Measurements from ENCODE around the gene TTLL5.

Gene TTLL5

DNA sequence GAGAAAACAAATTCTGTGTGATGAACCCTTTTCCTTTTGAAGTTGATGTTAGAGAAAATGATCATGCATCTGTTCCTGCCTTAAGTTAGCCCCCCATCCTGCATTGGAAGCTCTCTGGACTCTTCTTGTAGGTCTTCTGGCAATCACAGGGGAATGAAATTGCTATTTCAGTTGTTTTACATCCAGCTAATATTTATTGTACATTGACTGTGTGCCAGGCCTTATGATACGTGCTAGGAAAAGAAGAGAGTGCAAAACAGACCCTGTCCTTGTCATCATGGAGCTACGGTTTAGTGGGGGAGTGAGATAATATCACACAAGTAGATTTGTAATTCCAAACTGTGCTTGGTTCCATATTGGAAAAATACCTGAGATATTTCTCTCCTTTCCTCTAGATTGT is 202.2 kb downstream of the TTLL5 start:
- no peak for DNase-seq (ENCODE audit: low spot score)

DNA sequence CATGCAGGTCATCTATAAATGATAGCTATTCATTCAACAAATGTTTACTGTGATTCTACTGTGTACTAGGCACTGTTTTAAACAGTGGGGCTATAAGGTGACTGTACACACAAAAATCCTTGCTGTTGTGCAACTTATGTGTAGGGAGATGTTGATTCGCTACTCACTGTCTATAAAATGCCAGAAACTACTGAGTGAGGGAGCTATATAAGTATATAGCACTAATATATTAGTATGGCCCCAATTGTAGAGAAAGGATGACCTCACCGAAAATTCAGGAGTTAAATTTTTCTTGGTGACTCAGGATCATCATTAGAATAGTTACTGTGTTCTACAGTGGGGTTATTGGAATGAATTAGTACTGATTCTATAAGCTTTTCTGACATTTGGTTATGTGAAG is 203.3 kb downstream of the TTLL5 start:
- DNase-seq (ENCODE audit: low spot score), result no peak

DNA sequence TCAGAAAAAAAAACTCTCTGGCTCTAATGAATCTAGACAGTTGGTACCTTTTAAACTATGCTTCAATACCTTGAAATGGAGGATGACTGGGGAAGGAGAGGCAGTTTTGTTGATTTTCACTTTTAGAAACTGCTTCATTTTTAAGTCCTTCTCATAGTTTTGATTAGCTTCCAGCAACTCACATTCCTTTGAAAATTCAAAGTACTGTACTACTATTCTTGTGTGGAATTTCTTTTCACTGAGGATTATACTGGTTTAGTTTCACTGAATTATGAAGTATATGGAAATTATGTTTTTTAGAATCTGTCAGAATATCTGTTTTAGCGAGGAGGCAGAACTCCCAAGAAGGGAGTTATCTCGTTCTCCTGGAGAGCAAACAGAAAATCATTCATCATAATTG is 204.5 kb downstream of the TTLL5 start:
- DNase-seq (ENCODE audit: low spot score), result no peak

DNA sequence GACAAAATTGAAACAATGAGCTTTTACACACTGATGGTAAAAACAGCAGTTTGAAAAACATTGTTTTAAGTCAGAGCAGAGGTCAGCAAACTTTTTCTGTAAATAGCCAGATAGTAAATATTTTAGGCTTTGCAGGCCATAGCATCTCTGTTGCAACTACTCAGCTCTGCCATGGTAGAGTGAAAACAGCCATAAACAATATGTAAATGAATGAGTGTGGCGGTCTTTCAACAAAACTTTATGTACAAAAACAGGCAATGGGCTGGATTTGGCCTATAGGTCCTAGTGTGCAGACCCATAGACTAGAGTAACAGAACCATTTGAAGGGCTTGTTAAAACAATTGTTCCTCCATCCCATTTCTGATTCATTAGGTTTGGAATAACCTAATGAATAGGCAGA is 205.9 kb downstream of the TTLL5 start:
- no peak for DNase-seq (ENCODE audit: low spot score)

DNA sequence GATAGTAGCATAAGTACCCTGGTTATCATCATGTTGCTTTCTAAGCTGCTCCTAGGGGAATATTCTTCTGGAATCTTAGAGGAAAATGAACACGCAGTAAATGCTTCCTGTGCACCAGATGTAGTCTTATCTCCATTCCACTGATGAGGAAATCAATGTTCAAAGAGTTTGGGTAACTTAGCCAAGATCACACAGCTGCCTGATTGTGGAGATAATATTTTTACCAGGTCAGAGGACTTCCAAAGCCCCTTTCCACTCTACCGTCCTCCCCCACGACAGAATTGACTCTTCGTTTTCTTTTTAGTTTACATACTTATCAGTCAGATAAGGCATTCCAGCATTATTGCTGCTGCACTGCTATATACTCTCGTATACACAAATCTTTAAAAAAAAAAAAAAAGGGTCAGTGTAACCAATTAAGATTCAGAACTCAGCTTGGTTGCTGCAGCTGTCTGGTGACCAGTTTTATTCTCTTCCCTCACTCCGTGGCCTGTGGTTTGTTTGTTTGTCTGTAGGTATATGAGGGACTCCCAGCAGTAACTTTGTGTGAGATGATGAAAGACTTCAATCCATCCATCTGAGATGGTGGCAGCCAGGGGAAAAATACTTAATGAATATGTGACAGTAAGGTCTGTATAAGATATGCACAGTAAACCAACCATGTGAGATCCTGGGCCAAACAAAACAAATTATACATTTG is 210.3 kb downstream of the TTLL5 start:
- DNase-seq (ENCODE audit: low spot score), result no peak

DNA sequence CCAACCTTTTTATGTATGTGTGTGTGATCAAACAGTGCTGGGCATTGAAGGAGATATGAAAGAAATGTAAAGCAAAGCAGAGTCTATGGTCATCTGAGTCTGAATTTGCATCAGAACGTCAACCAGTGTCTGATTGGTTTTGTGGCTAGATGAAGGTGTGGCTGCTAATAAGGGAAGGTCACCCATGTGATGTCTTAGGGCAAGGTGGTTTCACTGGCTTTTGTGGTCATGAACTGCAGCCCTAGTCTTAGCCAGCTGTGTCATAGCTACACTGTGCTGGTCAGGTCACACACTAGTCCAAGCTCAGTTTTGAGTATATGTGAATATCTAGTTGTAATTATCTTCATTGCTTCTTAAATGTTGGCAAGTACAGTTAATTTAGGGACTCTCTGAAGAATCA is 214.9 kb downstream of the TTLL5 start:
- no peak for DNase-seq (ENCODE audit: low spot score)

DNA sequence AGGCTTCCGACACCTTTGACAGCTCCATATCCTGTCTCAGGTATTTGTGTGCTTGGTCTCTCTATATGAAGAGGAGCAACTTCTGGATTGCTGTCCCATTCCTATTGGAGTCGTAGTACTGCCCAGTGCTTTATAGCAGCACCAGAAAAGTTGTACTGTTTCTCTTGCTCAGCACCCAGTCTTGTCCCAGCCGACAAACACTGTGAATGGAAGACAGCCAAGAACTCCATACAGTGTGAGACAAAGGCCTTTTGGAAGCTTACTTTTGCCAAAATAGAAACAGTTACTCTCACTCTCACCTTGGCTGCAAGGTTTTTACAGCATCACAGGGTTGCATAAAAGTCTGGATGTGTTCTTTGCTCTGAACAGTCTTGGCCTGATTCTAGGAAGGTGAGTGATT is 215.5 kb downstream of the TTLL5 start:
- no peak for DNase-seq (ENCODE audit: low spot score)

DNA sequence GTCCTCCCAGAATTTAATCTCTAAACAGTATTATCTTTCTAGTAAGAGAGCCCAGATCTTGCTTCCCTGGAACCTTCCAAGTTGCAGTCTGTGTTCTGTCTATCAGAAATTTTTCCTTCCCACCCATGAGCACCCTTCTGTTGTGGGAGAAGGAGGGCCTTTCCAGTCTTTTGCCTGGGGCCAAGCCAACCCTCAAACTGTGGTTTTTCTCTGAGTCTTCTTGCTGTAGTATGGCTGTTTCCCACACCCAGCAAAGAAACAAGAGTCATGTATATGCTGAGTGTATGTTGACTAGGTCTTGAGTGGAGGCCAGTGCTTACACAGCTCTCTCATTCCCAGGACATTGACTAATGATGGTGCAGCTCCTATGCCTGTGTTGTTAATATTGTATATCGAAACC is 216.2 kb downstream of the TTLL5 start:
- no peak for DNase-seq (ENCODE audit: low spot score)

DNA sequence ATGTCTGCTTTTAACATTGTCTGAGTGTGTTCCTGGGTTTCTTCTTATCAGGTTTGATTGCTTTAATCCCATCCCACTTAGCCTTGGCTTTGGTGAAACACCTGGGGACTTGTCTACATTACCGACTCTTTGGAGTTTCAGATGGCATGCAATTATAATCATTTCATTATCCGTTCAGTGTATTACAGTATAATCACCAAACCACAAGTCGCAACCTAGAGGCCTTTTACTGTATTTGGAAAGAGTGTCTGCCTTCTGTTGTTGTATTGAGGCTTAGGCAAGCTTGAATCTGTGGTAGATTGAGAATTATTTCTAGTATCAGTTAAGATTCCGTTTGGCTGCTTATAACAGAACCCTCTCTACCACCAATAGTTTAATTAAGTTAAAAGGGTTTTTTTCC is 216.8 kb downstream of the TTLL5 start:
- no peak for DNase-seq (ENCODE audit: low spot score)

DNA sequence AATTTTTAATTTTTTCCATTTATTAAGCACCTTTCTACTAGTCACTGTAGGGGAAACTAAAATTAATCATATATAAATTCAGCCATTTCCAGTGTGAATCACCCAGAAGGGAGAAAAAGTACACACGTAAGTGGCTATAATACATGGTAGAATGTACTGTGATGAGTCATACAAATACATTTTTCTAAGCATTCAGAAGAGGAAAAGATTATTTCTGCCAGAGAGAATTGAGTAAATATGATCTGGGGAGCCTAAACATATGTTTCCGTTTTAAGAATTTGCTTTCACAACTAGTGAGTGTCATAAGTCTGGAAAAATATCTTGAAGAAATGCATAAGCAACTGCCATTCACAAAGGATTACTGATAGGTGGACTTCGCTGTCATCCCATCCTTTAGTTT is 218.0 kb downstream of the TTLL5 start:
- DNase-seq (ENCODE audit: low spot score), result no peak

DNA sequence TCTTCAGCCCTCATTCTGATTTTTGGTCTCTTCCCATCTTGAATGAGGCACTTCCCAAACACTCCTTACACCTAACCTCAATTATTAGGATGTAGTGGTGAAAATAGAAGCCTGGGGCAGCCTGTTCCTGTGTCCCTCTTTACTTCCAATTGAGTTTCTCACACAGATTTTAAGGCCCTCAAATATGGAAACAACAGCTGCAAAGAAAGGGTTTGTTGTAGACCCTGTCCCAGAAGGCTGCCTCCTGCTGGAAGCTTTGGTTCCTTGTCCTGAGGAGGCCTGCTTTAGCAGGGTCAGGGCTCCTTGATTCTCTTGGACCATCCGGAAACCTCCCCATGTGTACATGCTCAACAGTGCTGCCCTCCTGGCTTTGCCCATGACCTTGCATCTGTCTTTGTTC is 219.5 kb downstream of the TTLL5 start:
- no peak for DNase-seq (ENCODE audit: low spot score)

DNA sequence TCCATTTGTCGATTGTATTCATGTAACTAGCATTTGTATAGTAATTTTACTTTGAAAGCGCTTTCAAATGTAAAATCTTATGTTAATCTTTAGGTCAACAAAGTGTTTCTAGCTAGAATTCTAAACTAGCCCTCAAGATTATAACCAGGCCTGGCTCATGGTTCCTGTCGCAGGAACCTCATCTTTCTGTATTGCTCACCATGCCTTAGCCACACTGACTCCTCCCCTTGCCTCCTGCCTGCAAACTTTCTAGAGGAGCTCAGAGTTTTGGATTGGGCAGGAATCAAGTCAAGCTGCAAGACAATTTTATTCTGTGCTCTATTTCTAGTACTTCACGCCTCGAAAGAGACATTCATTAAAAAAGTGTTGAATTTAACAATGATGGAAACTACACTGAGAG is 220.9 kb downstream of the TTLL5 start:
- DNase-seq (ENCODE audit: low spot score), result no peak

DNA sequence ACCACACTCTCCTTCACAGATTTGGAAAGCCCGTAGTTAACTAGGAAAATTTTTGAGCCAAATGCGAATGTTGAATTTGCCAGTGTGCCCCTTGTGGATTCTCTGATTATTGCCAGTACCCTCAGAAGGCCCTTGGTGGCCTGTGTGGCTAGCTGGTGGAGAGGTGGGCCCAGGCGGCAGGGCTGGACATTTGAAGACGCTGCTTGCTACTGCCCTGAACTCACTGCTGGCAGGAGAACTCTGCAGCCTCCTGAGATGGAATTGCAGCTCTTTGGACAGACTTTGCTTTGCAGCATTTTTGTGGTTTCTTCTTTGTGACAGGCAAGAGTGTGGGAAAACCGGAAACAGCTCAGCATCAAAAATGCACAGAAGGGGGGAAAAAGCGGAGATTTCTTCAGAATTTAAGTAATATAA is 223.2 kb downstream of the TTLL5 start:
- DNase-seq (ENCODE audit: low spot score), result no peak

DNA sequence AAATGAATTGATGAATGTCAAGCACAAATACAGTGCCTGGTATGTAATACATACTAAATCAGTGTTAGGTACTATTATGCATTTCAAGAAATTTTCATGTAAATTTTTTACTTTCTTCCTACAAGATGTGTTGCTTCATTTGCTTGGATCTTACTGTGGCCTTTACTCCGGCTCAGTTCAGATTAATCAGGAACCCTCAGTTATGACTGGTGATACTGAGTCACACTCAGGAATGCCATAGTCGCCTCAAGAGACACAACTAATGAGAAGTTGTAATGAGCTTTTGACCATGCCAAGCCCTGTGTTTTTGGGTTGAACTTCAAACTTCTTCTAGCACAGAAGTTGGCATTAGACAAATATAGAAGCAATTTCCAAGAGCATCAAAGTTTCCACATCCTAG is 224.8 kb downstream of the TTLL5 start:
- no peak for DNase-seq (ENCODE audit: low spot score)

DNA sequence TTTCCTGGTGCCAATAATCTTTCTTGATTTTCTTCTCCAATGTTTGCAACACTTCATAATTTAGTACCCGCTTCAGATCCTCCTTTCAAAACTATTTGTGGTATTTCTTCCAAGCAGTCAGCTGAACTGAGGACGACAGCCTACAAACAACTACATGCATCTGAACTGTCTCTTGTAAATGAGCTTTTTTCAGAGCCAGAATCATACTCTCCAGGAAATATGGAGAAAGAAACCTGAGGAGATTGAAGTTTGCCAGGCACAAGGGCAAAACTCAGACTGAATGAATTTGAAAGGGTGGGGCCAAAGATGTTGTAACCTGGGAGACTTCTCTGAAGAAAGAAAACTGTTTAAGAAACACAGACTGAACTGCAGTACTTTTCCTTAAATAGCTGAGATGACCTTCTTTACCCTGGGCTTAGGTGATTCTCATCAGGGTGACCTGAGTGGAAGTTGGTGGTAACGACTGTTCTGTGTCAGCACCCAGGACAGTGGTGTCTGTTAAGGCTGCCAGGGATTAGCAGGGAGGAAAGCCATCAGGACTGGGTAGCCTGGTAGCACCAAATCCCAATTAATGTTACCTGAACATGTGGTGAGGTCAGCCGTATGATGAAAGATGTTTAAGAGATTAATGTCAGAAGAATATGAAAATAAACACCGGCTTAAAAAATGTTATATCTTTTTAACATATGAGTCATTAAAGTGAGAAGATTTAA is 225.7 kb downstream of the TTLL5 start:
- no peak for DNase-seq (ENCODE audit: low spot score)

DNA sequence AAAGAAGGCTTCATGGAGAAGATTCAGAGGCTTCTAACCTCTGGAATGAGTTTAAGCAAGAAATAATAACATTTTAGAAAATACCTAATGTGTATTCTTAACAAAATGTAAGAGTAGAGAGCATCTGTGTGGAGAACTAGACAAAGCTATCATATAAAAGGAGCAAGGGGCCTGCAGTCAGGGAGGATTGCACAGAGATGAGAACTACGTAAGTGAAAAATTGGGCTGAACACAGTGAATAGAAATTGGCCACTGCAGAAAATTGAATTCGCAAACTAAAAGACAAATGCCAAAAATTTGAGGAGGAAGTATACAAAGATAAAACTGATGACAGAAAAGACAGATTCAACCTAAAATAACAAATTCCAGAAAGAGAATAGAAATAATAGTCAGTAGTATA is 227.9 kb downstream of the TTLL5 start:
- DNase-seq (ENCODE audit: low spot score), result no peak

DNA sequence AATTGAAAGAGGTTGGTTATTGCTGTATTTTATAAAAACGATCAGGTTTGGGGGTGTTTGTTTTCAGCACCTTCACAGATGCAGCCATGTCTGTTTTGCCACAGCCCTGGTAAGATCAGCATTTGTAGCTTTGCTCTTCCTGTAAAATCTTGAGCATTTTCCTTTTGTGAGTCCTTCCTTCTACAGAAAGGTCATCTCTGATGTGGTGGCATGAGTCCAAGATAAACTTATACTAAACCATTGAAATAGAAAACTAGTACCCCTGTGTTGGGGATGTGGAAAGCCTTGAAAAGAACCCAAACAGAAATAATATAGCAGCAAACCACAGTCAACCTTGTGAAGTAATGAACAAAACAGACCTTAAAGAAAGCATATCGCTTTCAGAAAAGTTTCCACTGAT is 235.3 kb downstream of the TTLL5 start:
- DNase-seq (ENCODE audit: low spot score), result no peak

DNA sequence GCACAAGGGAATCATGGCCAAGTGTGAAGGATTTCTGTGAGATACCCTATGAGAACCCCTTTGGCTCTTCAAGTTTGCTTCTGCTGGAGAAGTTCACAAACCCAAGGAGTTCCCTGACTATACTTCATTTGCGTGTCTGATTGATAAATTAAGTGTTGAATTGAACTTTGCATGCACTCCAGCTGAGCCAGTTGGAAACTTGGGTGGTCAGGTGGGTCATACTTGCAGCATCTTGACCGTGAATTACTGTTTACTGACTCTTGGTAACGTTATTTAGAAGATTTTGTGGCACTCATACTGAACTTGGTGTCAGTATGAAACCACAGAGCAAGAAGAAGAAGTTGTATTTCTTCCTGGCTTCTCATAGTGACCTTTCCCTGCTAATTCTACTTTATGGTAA is 243.3 kb downstream of the TTLL5 start:
- DNase-seq (ENCODE audit: low spot score), result no peak

DNA sequence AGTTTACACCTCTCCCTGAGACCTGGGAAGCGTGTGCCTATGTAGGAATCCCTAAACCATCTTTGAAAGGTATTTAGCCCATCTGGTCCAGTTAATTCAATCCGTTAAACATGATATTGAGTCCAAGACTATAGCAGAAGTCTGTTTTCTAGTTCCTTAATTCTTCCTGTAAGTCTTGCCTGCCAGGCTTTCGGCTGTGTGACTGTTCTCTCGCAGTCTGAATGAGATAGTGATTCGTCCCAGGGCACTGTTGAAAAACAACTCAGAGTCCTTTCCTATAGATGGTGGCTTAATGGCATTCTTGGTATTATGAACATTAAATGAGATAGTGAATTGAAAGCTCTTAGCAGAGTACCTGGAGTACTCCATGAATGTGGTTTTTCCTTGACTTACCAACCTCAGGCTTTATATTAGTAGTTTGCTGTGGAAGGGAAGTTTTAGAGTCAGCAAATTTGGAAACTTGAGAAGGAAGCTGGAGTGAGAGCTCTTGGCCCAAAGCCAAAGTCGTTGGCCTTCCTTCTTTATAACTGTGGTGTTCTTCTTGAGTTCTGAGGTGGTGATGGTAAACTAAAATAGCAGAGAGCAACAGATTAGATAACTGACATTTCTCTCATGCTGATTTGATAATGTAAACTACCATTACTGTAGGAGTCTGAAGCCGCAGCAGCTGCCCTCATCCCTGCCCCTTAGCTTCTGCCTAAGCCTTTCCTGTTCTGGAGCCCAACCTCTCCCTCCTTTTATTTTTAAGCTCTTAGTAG is 244.3 kb downstream of the TTLL5 start:
- DNase-seq (ENCODE audit: low spot score), result no peak

DNA sequence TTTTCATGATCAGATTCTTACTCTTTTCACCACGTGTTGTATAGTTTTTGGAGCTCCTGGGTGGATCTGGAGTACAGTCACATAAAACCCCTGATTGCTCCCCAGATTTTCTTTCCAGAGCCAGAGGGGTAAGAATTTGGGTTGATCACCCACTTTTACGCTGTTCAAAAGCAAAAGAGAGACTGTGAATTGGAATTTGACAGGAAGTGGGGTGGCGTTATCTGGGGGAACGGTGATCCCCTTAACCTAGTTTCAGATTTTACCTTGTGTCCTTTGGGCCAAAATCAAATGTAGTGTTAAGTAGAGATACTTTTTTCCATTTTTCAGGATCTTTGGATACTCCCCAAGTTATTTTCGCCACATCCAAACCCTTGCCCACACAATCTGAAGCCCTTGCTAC is 245.2 kb downstream of the TTLL5 start:
- no peak for DNase-seq (ENCODE audit: low spot score)

DNA sequence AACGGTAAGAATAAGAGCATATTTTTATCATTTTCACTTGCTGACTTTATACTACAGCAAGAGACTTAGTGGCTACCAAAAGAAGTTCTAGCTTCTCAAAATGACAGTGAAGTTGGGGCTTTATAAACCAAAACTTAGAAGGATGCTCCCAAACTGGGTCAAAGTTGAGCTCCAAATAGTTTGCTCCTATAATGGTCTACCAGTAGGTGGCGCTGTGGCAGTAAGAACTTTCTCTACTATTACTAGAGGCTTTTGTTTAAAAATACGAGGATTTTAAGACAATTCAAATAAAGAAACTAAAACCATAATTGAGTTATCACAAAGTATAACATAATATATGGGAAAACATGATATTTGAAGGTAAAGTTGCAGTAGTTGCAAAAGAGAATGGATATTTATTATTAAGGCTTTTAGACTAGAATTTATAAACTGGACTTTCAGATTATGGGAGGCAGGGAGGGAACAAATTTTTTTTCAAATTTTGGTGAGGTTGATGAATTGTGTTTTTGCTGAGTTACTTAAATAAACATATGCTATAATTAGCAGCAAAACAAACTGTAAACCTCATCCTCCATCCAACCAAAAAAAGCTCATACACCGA is 245.7 kb downstream of the TTLL5 start:
- DNase-seq (ENCODE audit: low spot score), result peak; percentile 69

DNA sequence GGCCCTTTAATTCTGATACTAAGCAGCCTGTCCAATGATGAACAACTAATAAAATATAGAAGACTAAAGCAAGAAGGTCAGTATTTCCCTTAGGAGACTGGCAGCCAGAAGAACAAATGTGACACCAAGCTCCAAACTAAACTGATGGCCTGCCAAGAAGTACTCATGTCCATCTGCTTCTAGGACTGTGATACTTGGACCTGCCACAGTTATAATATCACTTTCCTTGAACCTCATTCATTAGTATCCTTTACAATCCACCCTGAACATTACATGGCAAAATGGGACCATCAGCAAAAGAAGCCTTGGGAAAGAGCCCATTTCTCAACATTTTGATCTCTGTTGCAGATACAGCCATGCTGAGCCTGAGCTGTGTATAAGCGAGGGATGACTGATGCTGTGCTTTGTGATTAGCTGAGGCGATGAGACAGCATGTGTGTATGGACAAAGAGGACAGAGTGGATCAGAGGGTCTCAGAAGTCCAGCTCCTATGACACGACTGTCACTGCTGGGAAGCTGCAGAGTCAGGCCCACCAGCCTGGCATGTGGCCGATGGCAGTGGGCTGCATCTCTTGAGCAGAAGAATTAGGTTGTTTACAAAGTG is 246.8 kb downstream of the TTLL5 start:
- DNase-seq (ENCODE audit: low spot score), result no peak

DNA sequence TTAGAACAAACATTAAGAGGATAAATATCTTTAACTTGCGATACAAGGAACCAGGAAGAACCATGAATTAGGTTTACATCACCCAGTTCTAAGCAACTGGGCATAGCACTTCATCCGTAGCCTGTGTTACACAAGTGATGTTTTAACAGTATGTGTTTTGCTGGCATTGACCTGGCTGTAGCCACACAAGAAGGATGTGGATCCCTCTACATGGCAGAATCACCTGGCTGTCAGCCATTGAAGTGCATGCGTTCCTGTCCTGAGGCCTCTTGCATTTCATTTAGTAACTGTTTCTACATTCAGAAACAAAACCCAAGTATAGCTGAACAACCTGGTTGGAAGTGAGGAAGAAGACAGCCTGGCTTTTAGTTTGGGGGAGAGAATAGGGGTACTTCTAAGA is 248.6 kb downstream of the TTLL5 start:
- DNase-seq (ENCODE audit: low spot score), result no peak

Data from CD4-positive, alpha-beta T cell treated with Interleukin-2 at 100 ng/mL for 4 hours (primary cell).